Jurkat, Clone E6-1 (cell line): Measurements from ENCODE around the gene MICALL1.

Experiments used
- DNase-seq: peaks from one replicate; pipeline ENCODE4 v3.0.0-alpha.2; 2011; ENCODE audit warnings: low read depth, low spot score
- H3K4me3 ChIP-seq: 2 replicates; pipeline ENCODE4 v1.5.1; 2011; ENCODE audit warnings: mild to moderate bottlenecking, low read length, control low read depth, moderate library complexity

MICALL1 gene

GRCh38 chr22:37904572-37905533 lies 1.2 kb upstream of the MICALL1 start:
- no peak overlapping the region; the same call in 1 of the 2 replicates for H3K4me3 ChIP-seq
- DNase-seq, result no peak

- no peak for DNase-seq
- H3K4me3 ChIP-seq, result peak overlapping the region; percentile 49
Measured at GRCh38 chr22:37906364-37907008, 389 bp downstream of the MICALL1 start.

GRCh38 chr22:37907036-37907954 lies 1.2 kb downstream of the MICALL1 start:
- peak overlapping the region; percentile 49 for H3K4me3 ChIP-seq
- DNase-seq, result no peak

- no peak overlapping the region for H3K4me3 ChIP-seq
- no peak for DNase-seq
Measured at GRCh38 chr22:37909766-37910165, 3.7 kb downstream of the MICALL1 start.

- no peak overlapping the region for H3K4me3 ChIP-seq
- DNase-seq, result no peak
Measured at GRCh38 chr22:37910890-37911672, 5.0 kb downstream of the MICALL1 start.

- H3K4me3 ChIP-seq, result no peak overlapping the region
- DNase-seq, result no peak
Measured at GRCh38 chr22:37911697-37912096, 5.6 kb downstream of the MICALL1 start.

- no peak overlapping the region for H3K4me3 ChIP-seq
- DNase-seq, result no peak
Measured at GRCh38 chr22:37912171-37912570, 6.1 kb downstream of the MICALL1 start.

GRCh38 chr22:37913233-37913721 lies 7.2 kb downstream of the MICALL1 start:
- no peak for DNase-seq
- no peak overlapping the region for H3K4me3 ChIP-seq

GRCh38 chr22:37916311-37916710 lies 10.2 kb downstream of the MICALL1 start:
- H3K4me3 ChIP-seq, result no peak overlapping the region

GRCh38 chr22:37917874-37918548 lies 11.9 kb downstream of the MICALL1 start:
- no peak overlapping the region for H3K4me3 ChIP-seq
- no peak for DNase-seq

More at GRCh38 chr22:37916311-37916710, 10.2 kb downstream of the MICALL1 start:
- no peak for DNase-seq

- no peak overlapping the region for H3K4me3 ChIP-seq
- DNase-seq, result no peak
Measured at GRCh38 chr22:37918580-37919270, 12.6 kb downstream of the MICALL1 start.

GRCh38 chr22:37920126-37920525 lies 14.0 kb downstream of the MICALL1 start:
- no peak for DNase-seq
- H3K4me3 ChIP-seq, result no peak overlapping the region

GRCh38 chr22:37922191-37922590 lies 16.1 kb downstream of the MICALL1 start:
- no peak overlapping the region for H3K4me3 ChIP-seq

GRCh38 chr22:37923927-37924326 lies 17.8 kb downstream of the MICALL1 start:
- DNase-seq, result no peak
- H3K4me3 ChIP-seq, result no peak overlapping the region

More at GRCh38 chr22:37922191-37922590, 16.1 kb downstream of the MICALL1 start:
- no peak for DNase-seq

- no peak overlapping the region for H3K4me3 ChIP-seq
- DNase-seq, result no peak
Measured at GRCh38 chr22:37924386-37925065, 18.4 kb downstream of the MICALL1 start.

- no peak for DNase-seq
- no peak overlapping the region for H3K4me3 ChIP-seq
Measured at GRCh38 chr22:37925330-37925729, 19.2 kb downstream of the MICALL1 start.

GRCh38 chr22:37925767-37926166 lies 19.7 kb downstream of the MICALL1 start:
- DNase-seq, result no peak
- H3K4me3 ChIP-seq, result no peak overlapping the region
